HuH-7 (cell line): ENCODE measurements around the gene PAIP2B.
A peak's percentile ranks its signal among the peaks of the same experiment; 100 is the strongest.
"Not testable (repeated sequence)": the region's sequence is repeated elsewhere in the genome, so short reads cannot be mapped to it uniquely, and the experiment has no call there.

Source experiments
- DNase-seq: peaks from one replicate; pipeline ENCODE4 v3.0.0; 2011; ENCODE audit warnings: low spot score

Gene PAIP2B

GRCh38 chr2:71226965-71227560 lies at the start of gene PAIP2B:
PAIP2B (minus strand) TSS chr2:71227103; CDS start chr2:71202589, 24,514 bp downstream.
- DNase-seq = peak; percentile 92

GRCh38 chr2:71275939-71276310 lies 49.0 kb upstream of the PAIP2B start:
- DNase-seq = no peak

- DNase-seq = no peak
Measured at GRCh38 chr2:71269511-71270090, 42.7 kb upstream of the PAIP2B start.

GRCh38 chr2:71263386-71263785 lies 36.5 kb upstream of the PAIP2B start:
- DNase-seq = no peak

- no peak for DNase-seq
Measured at GRCh38 chr2:71261534-71261933, 34.6 kb upstream of the PAIP2B start.

- DNase-seq = no peak
Measured at GRCh38 chr2:71256421-71256820, 29.5 kb upstream of the PAIP2B start.

GRCh38 chr2:71254776-71255175 lies 27.9 kb upstream of the PAIP2B start:
- no peak for DNase-seq

- DNase-seq = no peak
Measured at GRCh38 chr2:71254078-71254477, 27.2 kb upstream of the PAIP2B start.

GRCh38 chr2:71253476-71253875 lies 26.6 kb upstream of the PAIP2B start:
- no peak for DNase-seq

- DNase-seq = no peak
Measured at GRCh38 chr2:71252862-71253261, 26.0 kb upstream of the PAIP2B start.

- no peak for DNase-seq
Measured at GRCh38 chr2:71250935-71251334, 24.0 kb upstream of the PAIP2B start.

GRCh38 chr2:71244302-71244660 lies 17.4 kb upstream of the PAIP2B start:
- no peak for DNase-seq

GRCh38 chr2:71243634-71244301 lies 16.9 kb upstream of the PAIP2B start:
- DNase-seq = no peak

- no peak for DNase-seq
Measured at GRCh38 chr2:71240794-71241193, 13.9 kb upstream of the PAIP2B start.

- DNase-seq = no peak
Measured at GRCh38 chr2:71238089-71238488, 11.2 kb upstream of the PAIP2B start.

GRCh38 chr2:71235930-71236587 lies 9.2 kb upstream of the PAIP2B start:
- DNase-seq = no peak

- not testable (repeated sequence) for DNase-seq
Measured at GRCh38 chr2:71233072-71233471, 6.2 kb upstream of the PAIP2B start.

- peak; percentile 34 for DNase-seq
Measured at GRCh38 chr2:71226096-71226964, 573 bp downstream of the PAIP2B start.

GRCh38 chr2:71224935-71225334 lies 2.0 kb downstream of the PAIP2B start:
- no peak for DNase-seq

- DNase-seq = no peak
Measured at GRCh38 chr2:71224457-71224856, 2.4 kb downstream of the PAIP2B start.

- peak; percentile 45 for DNase-seq
Measured at GRCh38 chr2:71223767-71224333, 3.1 kb downstream of the PAIP2B start.

GRCh38 chr2:71220743-71221142 lies 6.2 kb downstream of the PAIP2B start:
- no peak for DNase-seq
